K562 (cell line): ENCODE results near the gene GNG7. TPM values are rescaled to one million over a fixed set of nuclear protein-coding genes. Genes with fewer than 3 reads are reported as not detected.
A peak's percentile ranks its signal among the peaks of the same experiment; 100 is the strongest.

ENCODE experiments used
- ATAC-seq: fragments of 200-7000 bp; cut with Tn5 transposase; 3 replicates; pipeline ENCODE4 v1.9.1; 2020; ENCODE audit warnings: moderate library complexity
- BruUV-seq: library from RNA; stranded (reverse); fragments of 400-500 nt; replicated peaks from 2 replicates; lab custom pipeline; 2021; lab: Mats Ljungman, UMichigan
- CTCF ChIA-PET: fragments of 300-600 bp; formaldehyde crosslinking; extraction: SDS; loops from one replicate; lab custom pipeline; 2021; ENCODE audit warnings: low intra/inter-chr PET ratio; lab: Yijun Ruan, JAX
- POLR2A ChIA-PET: fragments of 300-600, 350-650 bp; sonication (Branson Sonifier 250); formaldehyde crosslinking; extraction: SDS; loops from one replicate; lab custom pipeline; 2021; ENCODE audit warnings: antibody characterized with exemption, inconsistent platforms; lab: Yijun Ruan, JAX
- DNase-seq, 4 experiments: peaks; one replicate each; pipeline versions ENCODE4 v3.0.0 to v3.0.0-alpha.2; 2011 to 2018; ENCODE audit warnings: low spot score in 3 of 4, mixed read lengths in 3 of 4; ENCODE audit errors: extremely low read depth in 1 of 4
- FAIRE-seq: peaks from 2 replicates; lab custom pipeline; 2011; peaks lifted over from hg19 to GRCh38; lab: Jason Lieb, UNC
- H2AFZ ChIP-seq: 2 replicates; pipeline ENCODE4 v1.6.0; 2011; ENCODE audit warnings: low read depth, low read length, control low read depth, inconsistent platforms
- H3K27ac ChIP-seq: fragments of 200-600 bp; 3 replicates; pipeline ENCODE4 v1.8.0; 2011; ENCODE audit warnings: low read depth, mild to moderate bottlenecking, control low read depth, inconsistent platforms, low read length, moderate library complexity, mixed read lengths; ENCODE audit errors: extremely low read depth
- H3K27me3 ChIP-seq, 2 experiments: fragments of 300-600 bp in 1 of 2; 2 replicates in 1 of 2; 3 replicates in 1 of 2; pipeline versions ENCODE4 v1.6.0 to v1.8.0; 2011; ENCODE audit warnings: inconsistent platforms in 2 of 2, low read length in 2 of 2, mild to moderate bottlenecking in 1 of 2, mixed read lengths in 1 of 2, moderate library complexity in 1 of 2; ENCODE audit not compliant: control insufficient read depth in 2 of 2, insufficient read depth in 2 of 2
- H3K36me3 ChIP-seq: fragments of 300-600 bp; 3 replicates; pipeline ENCODE4 v1.8.0; 2011; ENCODE audit warnings: mild to moderate bottlenecking, low read length, inconsistent platforms; ENCODE audit not compliant: control insufficient read depth, insufficient read depth
- H3K4me1 ChIP-seq, 2 experiments: fragments of 200-600 bp in 1 of 2; replicated peaks in 1 of 2; 2 replicates in 1 of 2; 3 replicates in 1 of 2; pipeline versions ENCODE4 v1.5.1 to v1.8.0; 2011; ENCODE audit warnings: inconsistent platforms in 2 of 2, low read length in 2 of 2, mild to moderate bottlenecking in 1 of 2, mixed read lengths in 1 of 2, moderate library complexity in 1 of 2; ENCODE audit not compliant: control insufficient read depth in 2 of 2, insufficient read depth in 2 of 2
- H3K4me2 ChIP-seq: 2 replicates; pipeline ENCODE4 v1.6.1; 2011; ENCODE audit warnings: low read length, control low read depth, inconsistent platforms, mixed read lengths; ENCODE audit not compliant: insufficient read depth
- H3K4me3 ChIP-seq: fragments of 200-600 bp; sonication (generic), shearing (Covaris generic); 2 replicates; pipeline ENCODE4 v1.5.1; 2016; ENCODE audit warnings: control low read depth, inconsistent platforms
- H3K79me2 ChIP-seq: fragments of 200-600 bp; 3 replicates; pipeline ENCODE4 v1.8.0; 2011; ENCODE audit warnings: low read length, inconsistent platforms; ENCODE audit not compliant: control insufficient read depth, insufficient read depth
- H3K9ac ChIP-seq, 2 experiments: 2 replicates each; pipeline versions ENCODE4 v1.6.0 to v1.6.1; 2011; ENCODE audit warnings: low read depth in 2 of 2, low read length in 2 of 2, control low read depth in 1 of 2, inconsistent platforms in 1 of 2, mild to moderate bottlenecking in 1 of 2, mixed read lengths in 1 of 2; ENCODE audit not compliant: insufficient read depth in 1 of 2
- H3K9me1 ChIP-seq: one replicate; pipeline ENCODE4 v1.6.0; 2011; ENCODE audit warnings: inconsistent platforms, mild to moderate bottlenecking, low read length, moderate library complexity; ENCODE audit not compliant: control insufficient read depth, insufficient read depth
- H3K9me3 ChIP-seq: replicated peaks from 2 replicates; pipeline ENCODE4 v1.5.1; 2011; ENCODE audit warnings: low read depth, low read length, inconsistent platforms; ENCODE audit not compliant: control insufficient read depth, insufficient read depth
- H4K20me1 ChIP-seq: replicated peaks from 2 replicates; pipeline ENCODE4 v1.6.1; 2011; ENCODE audit warnings: low read length, inconsistent platforms, mixed read lengths; ENCODE audit not compliant: control insufficient read depth, insufficient read depth
- CBFA2T3 ChIP-seq: fragments of 450-650 bp; IDR thresholded peaks from 2 replicates; pipeline ENCODE4 v1.6.1; 2017
- ELF4 ChIP-seq: fragments of 450-650 bp; formaldehyde crosslinking; IDR thresholded peaks from 2 replicates; pipeline ENCODE4 v1.4.0; 2022; ENCODE audit warnings: missing genetic modification characterization
- NUFIP1 ChIP-seq: fragments of 450-650 bp; IDR thresholded peaks from 2 replicates; pipeline ENCODE4 v1.6.1; 2018; ENCODE audit not compliant: partially characterized antibody
- WGBS: fragments of 100-300 bp; shearing (Covaris generic); methylation state at CpG from one replicate; pipeline ENCODE4 v1.1.6; 2016; ENCODE audit warnings: low coverage, mixed read lengths; ENCODE audit not compliant: insufficient coverage; ENCODE audit errors: missing lambda C conversion rate; 5-methylcytosine and 5-hydroxymethylcytosine counted together
- in situ Hi-C: fragments of 300-500 bp; cut with MboI; formaldehyde crosslinking; loops from 4 replicates; pipeline ENCODE4 v1.15.0; 2018; ENCODE audit warnings: inconsistent platforms, mixed read lengths
- intact Hi-C: fragments of 100-400 bp; cut with micrococcal nuclease; formaldehyde crosslinking; loops from 2 replicates; pipeline ENCODE4 v1.14.2; 2022
- polyA plus RNA-seq, 8 experiments: library from polyadenylated mRNA; depleted of rRNA in 4 of 8; stranded (reverse) in 5 of 8; unstranded in 3 of 8; fragments of >200 nt; fragmentation: Nextera tagmentation in 2 of 8; fragmentation: Illumina TruSeq in 1 of 8; extraction: Ambion mirVana in 2 of 8; extraction: Trizol in 1 of 8; gene quantifications; 2 replicates each; pipeline versions ENCODE4 v1.2.1 to v1.2.3, GENCODE V29; 2011 to 2014; ENCODE audit warnings: inconsistent platforms in 1 of 8, missing spikeins in 1 of 8
- total RNA-seq, 7 experiments: library from RNA; depleted of rRNA in 6 of 7; stranded (reverse); fragments of >200 nt in 6 of 7; fragmentation: Illumina TruSeq in 2 of 7; extraction: Trizol in 2 of 7; gene quantifications; 2 replicates each; pipeline versions ENCODE4 v1.2.1 to v1.2.3, GENCODE V29; 2011 to 2021; ENCODE audit warnings: low replicate concordance in 1 of 7
- TF ChIP-seq, protein P1 (sequence below): IDR thresholded peaks from 2 replicates; pipeline ENCODE4 v1.6.1; 2016; ENCODE audit warnings: missing genetic modification characterization, missing compliant biosample characterization

GNG7 gene
- total and polyA plus RNA-seq, 9 of the 15 experiments (the other 6 are each of a cell fraction or from before 2014, with no cell fraction given): 0.01 to 0.20 (median 0.06) TPM; not detected in 1

DNA sequence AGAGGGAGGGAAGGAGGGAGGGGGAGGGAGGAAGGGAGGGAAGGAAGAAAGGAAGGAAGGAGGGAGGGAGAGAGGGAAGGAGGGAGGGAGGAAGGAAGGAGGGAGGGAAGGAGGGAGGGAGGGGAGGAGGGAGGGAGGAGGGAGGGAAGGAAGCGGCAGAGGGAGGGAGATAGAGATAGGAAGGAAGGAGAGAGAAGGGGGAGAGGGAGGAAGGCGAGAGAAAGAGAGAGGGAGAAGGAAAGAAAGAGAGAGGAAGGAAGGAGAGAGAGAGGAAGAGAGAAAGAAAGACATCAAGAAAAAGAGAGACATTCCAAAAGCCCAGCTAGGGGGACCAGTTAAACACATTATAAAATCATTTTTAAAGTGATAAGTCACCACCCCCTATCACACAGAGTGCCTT lies 62.5 kb downstream of the GNG7 start:
- TF ChIP-seq ELF4 (CRISPR knock-in tag): no peak
- TF ChIP-seq NUFIP1: no peak
- TF ChIP-seq CBFA2T3: no peak
- TF ChIP-seq, protein P1, sequence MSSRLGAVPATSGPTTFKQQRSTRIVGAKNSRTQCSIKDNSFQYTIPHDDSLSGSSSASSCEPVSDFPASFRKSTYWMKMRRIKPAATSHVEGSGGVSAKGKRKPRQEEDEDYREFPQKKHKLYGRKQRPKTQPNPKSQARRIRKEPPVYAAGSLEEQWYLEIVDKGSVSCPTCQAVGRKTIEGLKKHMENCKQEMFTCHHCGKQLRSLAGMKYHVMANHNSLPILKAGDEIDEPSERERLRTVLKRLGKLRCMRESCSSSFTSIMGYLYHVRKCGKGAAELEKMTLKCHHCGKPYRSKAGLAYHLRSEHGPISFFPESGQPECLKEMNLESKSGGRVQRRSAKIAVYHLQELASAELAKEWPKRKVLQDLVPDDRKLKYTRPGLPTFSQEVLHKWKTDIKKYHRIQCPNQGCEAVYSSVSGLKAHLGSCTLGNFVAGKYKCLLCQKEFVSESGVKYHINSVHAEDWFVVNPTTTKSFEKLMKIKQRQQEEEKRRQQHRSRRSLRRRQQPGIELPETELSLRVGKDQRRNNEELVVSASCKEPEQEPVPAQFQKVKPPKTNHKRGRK: peak; percentile 20; the same call in 1 of the 2 replicates

More for the DNA sequence above, 62.5 kb downstream of the GNG7 start:
- BruUV-seq: no TSS peak
- H3K9ac ChIP-seq: no peak overlapping the region
- in situ Hi-C loops: no loop called here
- ChIA-PET POLR2A (interaction anchor here (0.6 kb wide), 1 partner anchor 137 kb away, joined by 3 read pairs; no protein-coding TSS in a partner anchor), CTCF (no interaction called here)
- intact Hi-C loops: no loop called here
- no peaks in the 10 kb centered on the region for H3K9me1 ChIP-seq
- ATAC-seq: no peak
- 43% methylated on average over 1 of the region's 2 CpGs for WGBS
- no peak overlapping the region for H3K4me2 ChIP-seq
- H2AFZ ChIP-seq: no peak overlapping the region
- no peaks in the 10 kb centered on the region; the same call in 1 of the 2 replicates for H4K20me1 ChIP-seq
- peaks cover 0 to 22% of the 10 kb centered on the region in 2 experiments; a peak in 2 of 5 replicates for H3K4me1 ChIP-seq
- DNase-seq: no peak
- no peaks in the 10 kb centered on the region for H3K36me3 ChIP-seq
- H3K27me3 ChIP-seq: peaks cover 7 to 47% of the 10 kb centered on the region in 2 experiments; a peak in 3 of 5 replicates
- FAIRE-seq: no peak
- no peak overlapping the region for H3K27ac ChIP-seq
- H3K9me3 ChIP-seq: no peaks in the 10 kb centered on the region
- H3K79me2 ChIP-seq: no peaks in the 10 kb centered on the region
- H3K4me3 ChIP-seq: no peak overlapping the region
